ENCODE measurements around the gene TSC2. TPM values are rescaled to one million over a fixed set of nuclear protein-coding genes. Genes with fewer than 3 reads are reported as not detected.
A peak's percentile ranks its signal among the peaks of the same experiment; 100 is the strongest.
"Not testable (repeated sequence)": the region's sequence is repeated elsewhere in the genome, so short reads cannot be mapped to it uniquely, and the experiment has no call there.

Gene TSC2
- total RNA-seq, 1 donor from 2014 or later, result 63.6 TPM

DNA sequence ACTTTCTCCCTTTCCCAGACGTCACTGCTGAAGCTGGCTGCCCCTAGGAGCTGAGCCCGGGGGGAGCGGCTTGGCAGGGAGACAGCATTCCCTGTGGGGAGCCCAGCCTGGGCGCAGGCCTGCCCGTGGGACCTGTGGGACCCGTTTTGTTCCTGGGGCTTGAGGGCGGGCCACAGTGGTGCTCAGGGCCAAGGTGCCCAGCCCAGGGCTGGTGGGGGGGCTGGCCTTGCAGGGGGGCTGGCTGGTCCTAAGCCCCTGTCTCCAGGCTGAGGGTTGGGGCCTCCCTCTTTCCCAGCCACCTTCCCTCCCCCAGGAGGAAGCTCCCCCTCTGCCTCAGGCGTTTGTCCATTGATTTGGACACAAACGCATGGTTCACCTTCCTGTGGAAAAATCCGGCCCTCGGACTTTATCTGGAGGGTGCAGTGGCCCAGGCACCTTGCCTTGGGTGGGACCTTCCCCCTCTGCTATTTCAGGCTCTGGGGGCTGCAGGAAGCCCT lies 16.7 kb upstream of the TSC2 start:
- no peak for DNase-seq (ENCODE audit: low read depth)

DNA sequence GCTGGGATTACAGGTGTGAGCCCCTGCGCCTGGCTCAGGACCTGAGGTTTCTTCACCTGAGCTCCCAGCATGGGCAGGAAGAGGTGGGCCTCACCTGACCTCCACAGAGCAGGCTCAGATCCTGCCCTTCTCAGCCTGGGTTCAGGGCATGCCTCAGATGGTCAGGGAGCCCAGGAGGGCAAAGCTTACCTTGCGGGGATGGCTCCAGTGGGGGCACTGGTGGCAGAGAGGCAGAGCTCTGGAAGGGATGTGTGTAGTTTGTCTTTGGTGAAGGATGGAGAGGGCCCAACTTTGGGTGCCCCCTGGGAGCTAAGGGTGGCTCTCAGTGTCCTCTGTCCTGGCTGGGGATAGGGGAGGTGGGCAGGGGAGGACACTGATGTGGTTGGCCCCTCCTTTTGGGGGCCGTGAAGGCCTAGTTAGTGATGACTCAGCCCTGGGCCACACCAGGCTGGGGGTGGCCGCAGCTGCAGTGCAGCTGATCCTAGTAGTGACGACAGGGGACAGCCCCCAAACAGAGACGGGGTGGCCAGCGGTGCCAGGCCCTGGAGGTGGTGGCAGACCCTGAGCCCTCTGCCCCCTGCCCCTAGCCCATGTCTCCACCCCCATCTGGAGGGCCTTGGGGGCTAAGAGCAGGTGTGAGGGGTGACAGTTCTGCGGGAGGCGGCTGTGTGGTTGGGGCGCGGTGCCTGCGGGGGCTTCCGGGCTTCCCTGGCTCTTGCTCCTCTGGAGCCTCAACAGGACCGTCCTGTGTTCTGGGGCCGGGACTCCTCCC lies 15.3 kb upstream of the TSC2 start:
- DNase-seq (ENCODE audit: low read depth), result no peak

DNA sequence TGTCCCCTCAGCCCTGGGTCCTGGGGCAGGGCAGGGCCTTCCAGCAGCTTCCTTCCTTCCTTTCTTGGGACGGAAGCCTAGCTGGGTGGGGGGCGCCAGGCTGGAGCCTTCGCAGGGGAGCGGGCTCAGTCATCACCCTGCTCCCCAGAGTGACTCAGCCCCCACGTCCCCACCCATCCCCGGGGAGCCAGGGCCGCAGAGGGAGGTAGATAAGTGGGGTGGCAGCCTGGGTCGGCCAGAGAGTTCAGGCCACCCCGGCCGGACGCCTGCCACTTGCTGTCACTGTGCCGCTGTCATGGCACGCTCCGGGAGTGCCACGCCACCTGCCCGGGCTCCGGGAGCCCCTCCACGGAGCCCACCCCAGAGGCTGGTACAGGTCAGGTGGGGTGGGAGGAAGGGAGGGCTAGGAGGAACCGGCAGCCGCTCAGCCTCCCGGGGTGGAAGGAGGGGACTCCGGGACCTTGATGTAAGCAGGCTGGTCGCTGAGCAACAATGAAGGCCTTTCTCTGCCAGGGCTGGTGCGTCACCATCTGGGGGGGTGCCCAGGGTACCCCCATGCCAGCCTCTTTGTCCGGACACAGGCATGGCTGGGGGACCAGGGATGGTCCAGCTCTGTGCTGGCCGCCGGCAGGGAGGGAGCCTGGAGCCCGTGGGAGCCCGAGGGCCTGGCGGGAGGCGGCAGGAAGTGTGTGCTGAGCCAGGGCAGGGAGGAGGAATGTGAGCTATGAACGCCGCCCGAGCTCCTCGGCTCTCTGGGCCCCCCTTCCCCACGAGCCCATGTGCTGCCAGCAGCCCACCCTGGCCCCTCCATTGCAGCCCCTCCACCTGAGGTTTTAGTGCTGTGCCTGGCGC lies 14.5 kb upstream of the TSC2 start:
- DNase-seq (ENCODE audit: low read depth), result no peak

DNA sequence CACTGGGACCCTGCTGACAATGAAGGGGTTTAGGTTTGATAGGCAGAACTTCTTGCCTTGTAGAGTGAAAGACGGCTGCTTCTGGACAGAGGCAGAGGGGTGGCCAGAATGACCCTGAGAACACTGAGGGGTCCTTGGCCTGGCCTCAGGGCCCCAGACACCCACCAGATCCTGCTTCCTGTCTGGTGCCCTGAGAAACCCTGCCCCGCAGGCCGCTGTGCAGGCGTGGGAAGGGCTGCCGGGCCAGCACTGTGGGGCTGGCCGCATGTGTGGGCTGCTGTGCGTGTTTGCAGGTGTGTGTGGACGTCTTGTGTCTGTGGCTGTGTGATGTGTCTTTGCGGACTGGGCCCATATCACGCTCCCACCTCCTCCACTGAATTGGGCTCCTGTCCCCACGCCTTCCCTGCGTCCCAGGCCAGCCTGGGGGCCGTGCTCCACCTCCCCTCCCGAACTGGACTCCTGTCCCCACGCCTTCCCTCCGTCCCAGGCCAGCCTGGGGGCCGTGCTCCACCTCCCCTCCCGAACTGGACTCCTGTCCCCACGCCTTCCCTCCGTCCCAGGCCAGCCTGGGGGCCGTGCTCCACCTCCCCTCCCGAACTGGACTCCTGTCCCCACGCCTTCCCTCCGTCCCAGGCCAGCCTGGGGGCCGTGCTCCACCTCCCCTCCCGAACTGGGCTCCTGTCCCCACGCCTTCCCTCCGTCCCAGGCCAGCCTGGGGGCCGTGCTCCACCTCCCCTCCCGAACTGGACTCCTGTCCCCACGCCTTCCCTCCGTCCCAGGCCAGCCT lies 13.7 kb upstream of the TSC2 start:
- not testable (repeated sequence) for DNase-seq (ENCODE audit: low read depth)

DNA sequence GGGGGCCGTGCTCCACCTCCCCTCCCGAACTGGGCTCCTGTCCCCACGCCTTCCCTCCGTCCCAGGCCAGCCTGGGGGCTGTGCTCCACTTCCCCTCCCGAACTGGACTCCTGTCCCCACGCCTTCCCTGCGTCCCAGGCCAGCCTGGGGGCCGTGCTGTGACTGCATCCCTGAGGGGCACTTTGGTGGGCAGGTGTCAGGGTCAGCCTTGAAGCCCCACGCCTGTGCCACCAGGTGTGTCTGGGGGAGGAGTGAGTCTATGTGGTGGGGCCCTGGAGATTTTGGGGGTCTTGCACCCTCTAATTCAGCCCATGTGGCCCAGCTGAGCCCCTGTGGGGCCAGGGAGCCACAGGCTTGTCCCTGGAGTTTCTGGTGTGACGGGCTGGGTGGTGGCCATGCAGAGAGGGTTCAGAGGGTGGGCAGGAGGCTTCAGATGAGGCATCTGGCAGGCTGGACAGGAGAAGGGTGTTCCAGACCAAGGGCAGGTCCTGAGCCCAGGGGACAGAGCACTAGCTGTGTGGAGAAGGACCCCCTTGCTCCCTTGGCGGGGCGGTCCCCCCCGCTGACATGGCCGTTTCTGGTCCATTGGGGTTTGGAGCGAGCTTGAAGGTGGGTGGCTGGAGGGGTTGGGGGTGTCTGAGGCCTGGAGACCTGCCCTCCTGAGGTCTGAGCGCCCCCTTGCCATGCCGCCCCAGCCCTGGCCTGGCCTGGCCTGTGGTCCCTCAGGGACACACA lies 12.9 kb upstream of the TSC2 start:
- no peak for DNase-seq (ENCODE audit: low read depth)

DNA sequence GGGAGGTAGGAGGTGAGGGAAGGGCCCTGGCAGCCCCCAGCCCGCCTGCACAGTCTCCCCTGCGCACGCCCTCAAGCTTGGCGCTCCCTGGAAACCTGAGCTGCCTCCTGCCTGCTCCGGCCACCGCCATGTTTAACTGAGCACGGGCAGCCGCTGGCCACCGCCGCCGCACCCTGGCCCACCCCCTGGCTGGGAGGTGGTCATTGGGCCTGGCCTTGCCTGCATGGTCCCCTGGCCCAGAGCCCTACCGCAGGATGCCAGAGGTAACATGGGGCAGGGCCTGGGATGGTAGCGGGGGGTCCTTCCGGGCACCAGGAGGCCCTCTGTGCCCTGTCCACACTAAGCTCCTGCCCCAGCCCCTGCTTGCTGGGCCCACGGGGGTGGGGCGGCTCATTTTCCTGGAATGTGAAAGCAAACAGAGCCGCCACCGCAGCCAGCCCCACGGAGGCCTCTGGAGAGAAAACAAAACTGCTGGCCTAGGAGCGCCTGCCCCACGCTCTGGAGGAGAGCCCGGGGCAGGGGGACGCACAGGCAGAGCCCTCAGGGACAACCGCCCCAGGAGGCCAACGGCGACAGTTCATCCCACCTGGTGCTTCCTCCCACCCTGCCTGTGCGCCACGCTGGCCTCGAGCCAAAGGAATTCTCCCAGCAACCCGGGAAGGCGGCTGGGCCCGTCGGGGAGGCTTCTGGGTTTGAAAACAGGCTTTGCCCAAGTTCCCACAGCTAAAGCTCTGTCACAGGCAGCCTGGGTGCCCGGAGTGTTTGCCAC lies 12.2 kb upstream of the TSC2 start:
- no peak for DNase-seq (ENCODE audit: low read depth)

DNA sequence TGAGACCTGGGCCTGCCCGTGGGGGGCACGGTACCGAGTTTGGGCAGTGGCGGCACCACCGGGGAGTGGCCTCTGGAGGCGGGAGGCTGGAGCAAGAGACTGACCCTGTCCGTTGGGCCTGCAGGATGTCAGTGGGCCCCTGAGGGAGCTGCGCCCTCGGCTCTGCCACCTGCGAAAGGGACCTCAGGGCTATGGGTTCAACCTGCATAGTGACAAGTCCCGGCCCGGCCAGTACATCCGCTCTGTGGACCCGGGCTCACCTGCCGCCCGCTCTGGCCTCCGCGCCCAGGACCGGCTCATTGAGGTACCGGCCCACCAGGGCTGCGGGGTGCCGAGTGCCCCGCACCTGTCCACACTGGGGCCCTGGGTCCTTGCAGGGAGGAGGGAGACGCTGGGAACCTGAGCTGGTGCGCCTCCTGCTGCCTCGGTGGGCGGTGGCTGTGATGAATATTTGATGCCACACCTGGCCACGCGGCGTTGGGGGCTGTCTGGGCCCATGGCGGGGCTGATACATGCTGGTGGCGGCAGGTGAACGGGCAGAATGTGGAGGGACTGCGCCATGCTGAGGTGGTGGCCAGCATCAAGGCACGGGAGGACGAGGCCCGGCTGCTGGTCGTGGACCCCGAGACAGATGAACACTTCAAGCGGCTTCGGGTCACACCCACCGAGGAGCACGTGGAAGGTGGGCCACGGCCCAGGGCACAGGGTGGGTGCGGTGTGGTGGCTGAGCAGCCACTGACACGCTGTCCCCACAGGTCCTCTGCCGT lies 11.4 kb upstream of the TSC2 start:
- DNase-seq (ENCODE audit: low read depth), result no peak

DNA sequence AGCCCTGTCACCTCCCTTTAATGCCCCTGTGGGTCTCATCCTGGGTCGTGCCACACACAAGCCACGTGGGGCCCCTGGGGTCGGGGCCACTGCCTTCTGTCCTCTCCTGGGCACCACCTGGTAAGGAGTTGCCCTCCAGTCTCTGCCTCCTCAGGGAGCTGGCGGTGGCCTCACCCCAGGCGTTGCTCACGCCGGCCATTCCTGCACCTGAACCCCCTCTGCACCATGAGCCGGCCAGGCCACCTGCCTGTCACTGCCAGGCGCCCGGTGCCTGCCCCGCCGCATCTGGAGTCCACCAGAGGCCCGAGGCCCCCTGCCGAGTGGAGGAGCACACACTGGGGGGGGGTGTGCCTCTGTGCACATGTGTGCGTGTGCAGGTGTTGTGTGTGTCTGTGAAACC lies 10.7 kb upstream of the TSC2 start:
- DNase-seq (ENCODE audit: low read depth), result no peak

DNA sequence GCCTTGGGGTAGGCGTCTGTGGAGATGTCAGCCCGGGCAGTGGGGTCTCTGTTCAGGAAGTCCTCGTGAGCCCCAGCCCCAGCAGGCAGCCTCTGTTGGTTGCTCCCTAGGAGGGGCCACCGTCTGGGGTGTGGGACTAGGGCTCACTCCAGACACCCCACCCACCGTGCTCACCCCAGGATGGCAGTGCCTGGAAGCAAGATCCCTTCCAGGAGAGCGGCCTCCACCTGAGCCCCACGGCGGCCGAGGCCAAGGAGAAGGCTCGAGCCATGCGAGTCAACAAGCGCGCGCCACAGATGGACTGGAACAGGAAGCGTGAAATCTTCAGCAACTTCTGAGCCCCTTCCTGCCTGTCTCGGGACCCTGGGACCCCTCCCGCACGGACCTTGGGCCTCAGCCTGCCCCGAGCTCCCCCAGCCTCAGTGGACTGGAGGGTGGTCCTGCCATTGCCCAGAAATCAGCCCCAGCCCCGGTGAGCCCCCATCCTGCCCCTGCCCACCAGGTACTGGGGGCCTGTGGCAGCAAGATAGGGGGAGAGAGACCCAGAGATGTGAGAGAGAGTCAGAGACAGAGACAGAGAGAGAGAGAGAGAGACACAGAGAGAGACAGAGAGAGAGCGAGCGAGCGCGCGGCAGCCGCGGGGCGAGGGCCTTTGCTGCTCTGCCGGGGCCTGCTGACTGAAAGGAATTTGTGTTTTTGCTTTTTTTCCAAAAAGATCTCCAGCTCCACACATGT lies 10.0 kb upstream of the TSC2 start:
- no peak for DNase-seq (ENCODE audit: low read depth)

DNA sequence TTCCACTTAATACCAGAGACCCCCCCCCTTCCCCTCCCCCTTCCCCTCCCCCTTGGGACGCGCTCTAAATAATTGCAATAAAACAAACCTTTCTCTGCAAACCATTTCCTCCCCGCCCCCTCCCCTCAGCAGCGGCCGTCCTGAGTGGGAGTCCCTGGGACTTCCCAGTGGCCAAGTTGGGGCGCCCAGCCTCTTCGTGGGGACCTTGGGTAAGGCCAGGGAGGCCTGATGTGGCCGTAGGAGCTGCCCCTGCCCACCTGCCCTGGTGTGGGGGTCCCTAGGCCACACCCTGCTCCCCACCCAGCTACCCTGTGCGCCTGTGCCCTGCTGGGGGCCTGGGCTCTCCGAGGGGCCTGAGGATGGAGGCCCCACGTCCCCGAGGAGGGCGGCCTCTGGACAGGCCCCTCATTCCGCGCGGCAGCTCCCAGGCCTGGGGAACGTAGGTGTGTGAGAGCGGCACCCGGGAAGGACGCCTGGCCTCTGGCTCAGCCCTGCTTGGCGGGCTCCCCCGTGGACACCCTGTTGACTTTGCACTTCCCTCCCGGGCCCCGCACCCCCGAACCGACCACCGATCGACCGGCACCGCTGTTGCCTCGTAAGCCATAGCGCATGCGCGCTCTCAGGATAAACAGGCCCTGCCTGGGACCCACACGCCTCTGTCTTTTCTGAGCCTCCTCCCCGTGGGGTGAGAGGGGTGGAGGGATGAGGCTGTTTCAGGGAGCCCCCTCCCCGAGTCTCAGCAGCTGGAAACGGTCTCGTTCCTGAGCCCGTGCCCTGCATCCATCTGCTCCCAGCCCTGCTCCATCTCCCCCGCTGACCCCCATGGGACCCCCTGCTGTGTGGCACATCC lies 9.2 kb upstream of the TSC2 start:
- DNase-seq (ENCODE audit: low read depth), result no peak

DNA sequence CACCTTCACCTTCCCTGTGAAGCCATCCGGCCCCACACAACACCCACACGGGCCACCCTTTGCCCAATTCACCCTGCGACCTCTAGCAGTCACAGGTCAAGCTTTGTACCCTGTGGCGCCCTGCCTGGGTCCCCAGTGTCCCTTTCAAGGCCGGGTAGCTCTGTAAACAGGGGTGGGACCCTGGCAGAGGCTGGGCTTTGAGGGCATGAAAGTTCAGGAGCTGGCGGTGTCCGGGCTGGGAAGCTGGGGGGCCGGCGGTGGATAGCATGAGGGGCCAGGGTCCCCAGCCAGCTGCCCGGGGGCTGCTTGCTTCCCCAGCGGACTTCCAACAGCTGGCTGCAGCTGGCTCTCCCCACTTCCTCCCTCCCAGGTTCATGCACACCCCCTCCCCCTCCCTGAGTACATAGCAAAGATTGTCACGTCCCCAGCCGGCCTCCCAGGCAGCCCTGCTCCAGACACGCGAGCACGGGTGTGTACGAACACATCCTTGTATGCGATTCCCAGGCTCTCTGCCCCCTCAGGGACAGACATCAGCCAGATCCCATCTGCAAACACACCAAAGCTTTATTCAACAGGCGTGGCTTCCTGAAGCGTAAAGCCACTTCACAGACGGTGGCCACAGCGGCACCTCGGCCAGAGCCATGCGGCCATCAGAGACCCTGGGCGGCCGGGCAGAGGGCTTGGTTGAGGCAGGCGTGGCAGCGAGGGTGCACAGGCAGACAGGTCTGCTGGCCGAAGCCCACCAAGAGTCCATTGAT lies 8.3 kb upstream of the TSC2 start:
- no peak for DNase-seq (ENCODE audit: low read depth)

DNA sequence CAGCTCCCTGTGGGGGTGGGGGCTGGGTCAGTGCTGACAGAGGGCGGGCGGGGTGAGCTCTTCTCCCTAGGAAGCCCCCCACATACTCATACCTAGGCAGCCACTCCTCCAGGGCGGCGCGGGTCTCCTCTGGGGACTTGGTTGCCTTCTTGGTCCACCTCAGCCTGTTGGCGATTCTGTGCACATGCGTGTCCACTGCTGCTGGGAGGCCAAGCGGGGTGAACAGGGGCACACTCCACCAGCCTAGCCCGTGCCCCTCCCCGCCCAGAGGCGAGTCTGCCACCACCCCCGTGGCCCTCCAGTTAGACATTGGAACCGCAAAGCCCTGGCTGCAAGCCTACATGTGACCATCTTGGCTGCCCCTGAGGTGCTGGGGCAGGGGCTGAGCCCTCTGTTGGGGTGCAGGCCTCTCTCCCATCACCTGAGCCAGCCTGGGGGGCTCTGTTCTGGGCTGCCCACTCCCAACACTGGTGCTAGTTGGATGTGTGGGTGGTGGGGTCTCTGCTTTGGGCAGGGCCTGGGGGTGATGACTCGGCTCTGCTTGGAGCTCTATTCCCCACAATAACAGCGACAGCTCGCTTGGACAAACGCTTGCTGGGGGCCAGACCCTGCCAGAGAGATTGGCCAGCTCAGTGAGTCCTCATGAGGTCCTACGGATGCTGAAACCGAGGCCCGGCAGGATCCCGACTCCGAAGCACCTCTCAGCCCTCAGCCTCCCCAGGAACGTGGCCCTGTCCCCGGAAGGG lies 7.6 kb upstream of the TSC2 start:
- no peak for DNase-seq (ENCODE audit: low read depth)

DNA sequence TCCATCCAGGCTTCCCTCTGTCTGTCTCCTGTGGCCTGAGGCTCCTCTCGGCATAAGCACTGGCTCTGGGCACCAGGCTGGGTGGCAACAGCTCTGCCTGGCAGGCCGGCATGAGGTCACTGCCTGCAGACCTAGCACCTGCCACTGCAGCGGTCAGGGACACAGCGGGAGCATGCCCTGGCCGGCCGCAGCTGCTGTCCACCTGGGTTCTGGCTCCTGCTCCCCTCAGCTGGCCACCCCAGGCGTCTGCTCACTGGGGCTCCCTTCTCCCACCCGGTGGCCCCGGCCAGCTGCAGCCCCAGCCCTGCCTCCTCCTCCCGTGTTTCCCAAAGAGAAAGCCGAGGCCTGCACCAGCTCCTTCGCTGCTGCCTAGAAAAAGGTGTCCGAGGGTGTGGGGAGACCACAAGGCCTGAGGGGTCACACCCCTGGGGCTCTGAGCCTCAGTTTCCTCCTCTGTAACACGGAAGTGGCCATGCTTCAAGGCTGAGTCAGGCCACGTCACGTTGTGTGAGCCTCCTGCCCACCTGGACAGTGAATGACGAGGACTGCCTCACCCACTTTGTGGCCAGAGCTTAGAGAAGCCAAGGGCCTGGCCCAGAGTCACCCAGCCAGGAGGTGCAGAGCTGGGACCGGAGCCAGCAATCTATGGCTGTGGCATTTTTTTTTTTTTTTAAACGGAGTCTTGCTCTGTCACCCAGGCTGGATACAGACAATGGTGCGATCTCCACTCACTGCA lies 6.8 kb upstream of the TSC2 start:
- peak; percentile 40 for DNase-seq (ENCODE audit: low read depth)

DNA sequence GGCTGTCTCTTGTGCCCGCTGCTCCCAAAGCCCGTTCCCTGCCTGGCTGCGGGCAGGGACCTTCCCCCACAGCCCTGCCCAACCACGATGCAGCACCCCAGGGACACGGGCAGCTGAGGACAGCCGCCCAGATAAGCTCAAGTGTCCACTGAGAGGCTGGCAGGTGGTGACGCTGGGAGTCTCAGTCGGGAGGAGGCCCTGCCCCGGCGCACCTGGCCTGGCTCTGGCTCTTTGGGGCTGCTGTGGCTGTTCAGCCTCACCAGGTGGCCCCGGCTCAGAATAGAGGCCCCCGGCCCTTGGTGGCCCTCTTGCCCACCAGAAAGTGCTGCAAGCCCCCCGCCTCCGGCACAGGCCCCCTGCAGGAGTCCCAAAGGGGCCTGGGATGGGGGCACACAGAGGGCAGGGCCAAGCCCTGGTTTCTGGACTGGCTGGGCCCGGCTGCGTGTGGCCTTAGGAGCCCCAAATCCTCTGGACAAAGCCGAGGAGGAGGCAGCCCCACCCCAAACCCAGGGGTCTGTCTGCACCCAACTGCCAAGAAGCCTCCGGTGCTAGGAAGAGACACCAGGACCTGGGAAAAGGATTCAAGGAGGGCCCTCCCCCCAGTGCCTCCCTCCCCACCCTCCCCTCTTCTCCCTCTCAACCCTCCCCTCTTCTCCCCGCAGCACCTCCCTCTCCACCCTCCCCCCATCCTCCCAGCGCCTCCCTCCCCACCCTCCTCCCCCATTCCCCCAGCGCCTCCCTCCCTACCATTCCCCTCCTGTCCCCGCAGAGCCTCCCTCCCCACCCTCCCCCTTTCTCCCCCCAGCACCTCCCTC lies 5.4 kb upstream of the TSC2 start:
- DNase-seq (ENCODE audit: low read depth), result no peak

DNA sequence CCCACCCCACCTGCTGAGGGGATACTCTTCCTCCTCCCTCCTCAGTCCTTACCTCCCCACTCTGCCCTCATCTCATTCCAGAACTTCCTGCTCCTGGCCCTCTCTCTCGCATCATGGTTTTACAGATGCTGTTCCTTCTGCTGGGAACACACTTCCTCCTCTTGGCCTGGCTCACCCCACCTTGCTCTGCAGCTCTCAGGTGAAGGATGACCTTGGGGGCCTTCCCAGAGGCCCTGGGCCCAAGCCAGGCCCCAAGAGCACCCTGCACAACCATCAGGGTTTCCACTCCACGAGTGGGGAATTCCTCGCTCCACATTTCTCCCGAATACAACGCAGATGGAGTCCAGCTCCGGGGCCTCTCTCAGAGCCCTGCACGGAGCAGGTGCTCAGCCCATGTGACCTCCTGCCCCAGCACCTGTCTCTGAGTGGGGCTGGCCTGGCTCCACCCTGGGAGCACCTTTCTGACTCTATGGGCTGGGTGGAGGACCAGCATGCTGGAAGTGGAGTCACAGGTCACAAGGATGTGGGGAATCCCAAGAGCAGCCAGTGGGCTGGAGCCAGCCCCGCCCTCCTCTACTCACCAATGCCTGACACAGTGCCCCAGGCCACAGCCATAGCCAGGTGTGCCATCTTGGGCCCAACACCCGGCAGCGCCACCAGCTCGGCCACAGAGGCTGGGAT lies 4.7 kb upstream of the TSC2 start:
- peak; percentile 16 for DNase-seq (ENCODE audit: low read depth)
